Measurements from ENCODE around the gene BSPRY. TPM values are rescaled to one million over a fixed set of nuclear protein-coding genes. Genes with fewer than 3 reads are reported as not detected.

Gene BSPRY
- total RNA-seq, 1 donor from 2014 or later, result under 0.01 TPM

Other genes starting within 250 kb of the BSPRY start
- gene SLC31A2, start 198.5 kb upstream of the BSPRY start, total RNA-seq, result 6.9 TPM
- 9.8 TPM for gene FKBP15, start 128.3 kb upstream of the BSPRY start, total RNA-seq
- 7.3 TPM for gene SLC31A1, start 128.0 kb upstream of the BSPRY start, total RNA-seq
- 14.3 TPM for gene CDC26, start 74.0 kb upstream of the BSPRY start, total RNA-seq
- gene PRPF4, start 73.9 kb upstream of the BSPRY start, total RNA-seq, result 23.6 TPM
- gene RNF183, start 46.2 kb upstream of the BSPRY start, total RNA-seq, result not detected
- gene WDR31, start 9.3 kb upstream of the BSPRY start, total RNA-seq, result 2.4 TPM
- 9.0 TPM for gene HDHD3, start 27.4 kb downstream of the BSPRY start, total RNA-seq
- gene ALAD, start 51.7 kb downstream of the BSPRY start, total RNA-seq, result 11.4 TPM
- 39.5 TPM for gene POLE3, start 61.1 kb downstream of the BSPRY start, total RNA-seq
- gene C9orf43, start 61.2 kb downstream of the BSPRY start, total RNA-seq, result 1.2 TPM
- 11.4 TPM for gene RGS3, start 114.2 kb downstream of the BSPRY start, total RNA-seq

Measured in frontal cortex (tissue), 1 donor.